Activated T-helper 2 cell treated with anti-CD3 and anti-CD28 coated beads, Interferon-gamma antibody, Interleukin-2, Interleukin-4, amounts not matched to agents 10 μg/mL and 5 μg/mL and 100 μg/mL, durations not matched to agents 14 hours and 24 hours and 36 hours (primary cell): ENCODE data around the gene HSDL2. TPM values are rescaled to one million over a fixed set of nuclear protein-coding genes. Genes with fewer than 3 reads are reported as not detected.

ENCODE experiments used
- DNase-seq: peaks from one replicate; pipeline ENCODE4 v3.0.0; 2021; ENCODE audit warnings: low spot score
- H3K27ac Mint-ChIP-seq: one replicate; pipeline ENCODE4 v1.8.0; 2021; ENCODE audit warnings: mixed read lengths
- H3K27me3 Mint-ChIP-seq: one replicate; pipeline ENCODE4 v1.8.0; 2021; ENCODE audit warnings: low read depth, mixed read lengths
- H3K36me3 Mint-ChIP-seq: one replicate; pipeline ENCODE4 v1.8.0; 2021; ENCODE audit warnings: low read depth, mixed read lengths
- H3K4me1 Mint-ChIP-seq: one replicate; pipeline ENCODE4 v1.8.0; 2021; ENCODE audit warnings: low read depth, mixed read lengths
- H3K4me3 Mint-ChIP-seq: one replicate; pipeline ENCODE4 v1.8.0; 2021; ENCODE audit warnings: low read depth, mild to moderate bottlenecking, moderate library complexity, mixed read lengths
- H3K9me3 Mint-ChIP-seq: one replicate; pipeline ENCODE4 v1.8.0; 2021; ENCODE audit warnings: mixed read lengths
- intact Hi-C: fragments of 100-400 bp; cut with micrococcal nuclease; formaldehyde crosslinking; loops from one replicate; pipeline ENCODE4 v1.15.1; 2023
- total RNA-seq: library from RNA; stranded (reverse); gene quantifications from 2 replicates; pipeline ENCODE4 v1.2.3, GENCODE V29; 2022

HSDL2 gene
- total RNA-seq, 1 donor from 2014 or later = 21.8 TPM

DNA sequence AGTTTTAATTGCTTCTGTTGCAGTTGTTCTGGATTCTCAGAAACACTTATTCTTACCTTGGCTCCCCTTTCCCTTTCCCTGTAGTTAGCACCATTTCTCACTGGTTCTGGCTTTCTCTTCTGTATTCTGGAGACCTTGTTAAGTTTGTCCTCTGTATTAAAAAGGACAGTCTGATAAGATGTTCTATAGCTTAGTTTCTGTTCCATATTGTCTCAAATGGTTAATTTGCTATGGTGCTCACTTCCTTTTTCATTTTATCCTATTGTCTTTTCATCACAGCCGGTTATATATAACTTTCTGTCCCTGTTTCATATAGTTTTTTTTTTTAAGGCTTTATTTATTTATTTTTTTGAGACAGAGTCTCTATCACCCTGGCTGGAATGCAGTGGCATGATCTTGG, 65.3 kb downstream of the HSDL2 start:
- H3K9me3 Mint-ChIP-seq = no peaks in the 10 kb centered on the region
- no peak overlapping the region for H3K4me3 Mint-ChIP-seq
- peaks cover 2% of the 10 kb centered on the region for H3K4me1 Mint-ChIP-seq

DNA sequence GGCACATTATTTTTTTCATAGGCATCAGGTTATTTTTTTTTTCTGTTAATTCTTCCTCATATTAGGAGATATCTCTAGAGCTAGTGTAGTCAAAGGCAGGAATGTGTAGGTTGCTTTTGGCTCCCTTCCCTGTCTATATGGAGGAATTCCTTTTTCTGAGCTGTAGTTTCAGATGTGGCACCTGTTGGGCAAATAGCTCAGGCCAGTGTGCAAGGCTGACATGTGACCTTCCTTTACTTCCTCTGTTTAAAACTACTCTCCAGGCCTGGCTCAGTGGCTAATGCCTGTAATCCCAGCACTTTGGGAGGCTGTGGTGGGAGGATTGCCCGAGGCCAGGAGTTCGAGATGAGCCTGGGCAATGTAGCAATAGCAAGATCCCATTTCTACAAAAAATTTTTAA, 66.2 kb downstream of the HSDL2 start:
- DNase-seq = no peak
- Mint-ChIP-seq H3K4me3 (no peak overlapping the region), H3K4me1 (peaks cover 2% of the 10 kb centered on the region), H3K27ac (no peak overlapping the region), H3K9me3 (no peaks in the 10 kb centered on the region), H3K27me3 (no peaks in the 10 kb centered on the region), H3K36me3 (no peaks in the 10 kb centered on the region)
- intact Hi-C loops = no loop called here

More for the DNA sequence above, 65.3 kb downstream of the HSDL2 start:
- DNase-seq = no peak
- intact Hi-C loops = no loop called here
- Mint-ChIP-seq H3K27ac (no peak overlapping the region), H3K27me3 (no peaks in the 10 kb centered on the region), H3K36me3 (no peaks in the 10 kb centered on the region)

- no peak for DNase-seq
- no peak overlapping the region for H3K27ac Mint-ChIP-seq
- no peaks in the 10 kb centered on the region for H3K9me3 Mint-ChIP-seq
- H3K36me3 Mint-ChIP-seq = no peaks in the 10 kb centered on the region
- peaks cover 2% of the 10 kb centered on the region for H3K4me1 Mint-ChIP-seq
- H3K4me3 Mint-ChIP-seq = no peak overlapping the region
- H3K27me3 Mint-ChIP-seq = no peaks in the 10 kb centered on the region
- intact Hi-C loops = no loop called here
Observed at GRCh38 chr9:112446526-112446925, 66.6 kb downstream of the HSDL2 start.

DNA sequence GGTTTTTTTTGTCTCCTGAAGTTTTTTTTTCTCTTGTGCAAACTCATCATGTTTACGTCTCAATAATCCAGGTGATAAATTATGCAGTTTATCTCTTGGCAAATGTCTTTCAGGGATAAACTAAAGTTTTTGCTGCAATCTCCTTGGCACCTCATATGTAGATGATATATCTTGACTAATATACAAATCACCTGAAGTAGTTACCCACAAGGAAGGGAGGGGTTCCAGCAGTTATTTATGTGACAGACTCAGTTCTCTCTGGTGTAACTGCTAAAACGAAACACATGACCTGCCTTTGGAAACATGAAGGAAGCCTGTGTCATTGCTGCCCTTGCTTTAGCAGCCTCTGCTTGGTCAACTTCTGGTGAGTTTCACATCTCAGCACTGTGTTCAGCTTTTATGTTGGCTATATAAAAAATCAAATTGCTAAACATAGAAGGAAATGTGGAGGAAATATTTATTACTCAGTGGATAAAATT, 67.4 kb downstream of the HSDL2 start:
- H3K27ac Mint-ChIP-seq = no peak overlapping the region
- no peaks in the 10 kb centered on the region for H3K9me3 Mint-ChIP-seq
- no peak for DNase-seq
- H3K27me3 Mint-ChIP-seq = no peaks in the 10 kb centered on the region
- H3K36me3 Mint-ChIP-seq = no peaks in the 10 kb centered on the region
- H3K4me3 Mint-ChIP-seq = no peak overlapping the region
- intact Hi-C loops = no loop called here
- H3K4me1 Mint-ChIP-seq = peaks cover 2% of the 10 kb centered on the region

GRCh38 chr9:112462855-112463254, 82.9 kb downstream of the HSDL2 start:
- no peaks in the 10 kb centered on the region for H3K4me1 Mint-ChIP-seq
- no peak overlapping the region for H3K27ac Mint-ChIP-seq
- peaks cover 42% of the 10 kb centered on the region for H3K36me3 Mint-ChIP-seq
- H3K4me3 Mint-ChIP-seq = no peak overlapping the region
- H3K27me3 Mint-ChIP-seq = no peaks in the 10 kb centered on the region
- H3K9me3 Mint-ChIP-seq = peaks cover 7% of the 10 kb centered on the region
- intact Hi-C loops = no loop called here
- no peak for DNase-seq

GRCh38 chr9:112465352-112465751, 85.4 kb downstream of the HSDL2 start:
- no peaks in the 10 kb centered on the region for H3K4me1 Mint-ChIP-seq
- H3K9me3 Mint-ChIP-seq = peaks cover 7% of the 10 kb centered on the region
- DNase-seq = no peak
- no peak overlapping the region for H3K4me3 Mint-ChIP-seq
- H3K36me3 Mint-ChIP-seq = peaks cover 25% of the 10 kb centered on the region
- H3K27me3 Mint-ChIP-seq = no peaks in the 10 kb centered on the region
- H3K27ac Mint-ChIP-seq = no peak overlapping the region
- intact Hi-C loops = no loop called here

GRCh38 chr9:112472996-112473395, 93.1 kb downstream of the HSDL2 start:
- intact Hi-C loops = no loop called here
- no peak for DNase-seq
- no peak overlapping the region for H3K4me3 Mint-ChIP-seq
- H3K36me3 Mint-ChIP-seq = peaks cover 27% of the 10 kb centered on the region
- no peaks in the 10 kb centered on the region for H3K27me3 Mint-ChIP-seq
- H3K27ac Mint-ChIP-seq = no peak overlapping the region
- H3K4me1 Mint-ChIP-seq = no peaks in the 10 kb centered on the region
- H3K9me3 Mint-ChIP-seq = peaks cover 5% of the 10 kb centered on the region

GRCh38 chr9:112473986-112474385, 94.1 kb downstream of the HSDL2 start:
- Mint-ChIP-seq H3K4me1 (no peaks in the 10 kb centered on the region), H3K27me3 (no peaks in the 10 kb centered on the region), H3K4me3 (no peak overlapping the region), H3K9me3 (peaks cover 9% of the 10 kb centered on the region), H3K27ac (no peak overlapping the region), H3K36me3 (peaks cover 31% of the 10 kb centered on the region)
- no peak for DNase-seq
- intact Hi-C loops = no loop called here

- DNase-seq = no peak
- H3K27me3 Mint-ChIP-seq = no peaks in the 10 kb centered on the region
- no peak overlapping the region for H3K27ac Mint-ChIP-seq
- intact Hi-C loops = no loop called here
- peaks cover 31% of the 10 kb centered on the region for H3K36me3 Mint-ChIP-seq
- H3K4me1 Mint-ChIP-seq = no peaks in the 10 kb centered on the region
- no peak overlapping the region for H3K4me3 Mint-ChIP-seq
- peaks cover 9% of the 10 kb centered on the region for H3K9me3 Mint-ChIP-seq
Observed at GRCh38 chr9:112475318-112475717, 95.4 kb downstream of the HSDL2 start.

GRCh38 chr9:112477330-112477729, 97.4 kb downstream of the HSDL2 start:
- intact Hi-C loops = no loop called here
- Mint-ChIP-seq H3K4me3 (no peak overlapping the region), H3K9me3 (peaks cover 9% of the 10 kb centered on the region), H3K4me1 (no peaks in the 10 kb centered on the region), H3K27me3 (no peaks in the 10 kb centered on the region), H3K36me3 (peaks cover 31% of the 10 kb centered on the region), H3K27ac (no peak overlapping the region)
- DNase-seq = no peak

GRCh38 chr9:112479221-112479620, 99.3 kb downstream of the HSDL2 start:
- intact Hi-C loops = no loop called here
- no peak overlapping the region for H3K4me3 Mint-ChIP-seq
- H3K27ac Mint-ChIP-seq = no peak overlapping the region
- H3K27me3 Mint-ChIP-seq = no peaks in the 10 kb centered on the region
- H3K36me3 Mint-ChIP-seq = peaks cover 27% of the 10 kb centered on the region
- DNase-seq = no peak
- H3K4me1 Mint-ChIP-seq = no peaks in the 10 kb centered on the region
- H3K9me3 Mint-ChIP-seq = peaks cover 9% of the 10 kb centered on the region

DNA sequence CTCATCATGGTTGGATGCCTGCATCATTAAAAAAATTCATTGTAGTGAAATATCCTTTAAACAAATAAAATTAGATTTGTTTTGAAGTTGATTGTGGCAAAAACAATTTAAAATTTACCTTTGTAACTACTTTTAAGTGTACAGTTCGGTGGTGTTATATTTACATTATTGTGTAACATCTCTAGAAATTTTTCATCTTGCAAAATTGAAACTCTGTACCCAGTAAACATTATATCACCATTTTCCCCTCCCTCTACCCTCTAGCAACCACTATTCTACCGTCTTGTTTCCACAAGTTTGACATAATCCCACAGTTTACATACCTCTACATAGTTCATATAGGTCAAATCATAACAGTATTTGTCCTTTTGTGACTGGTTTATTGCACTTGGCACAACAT, 104.7 kb downstream of the HSDL2 start:
- Mint-ChIP-seq H3K27ac (no peak overlapping the region), H3K27me3 (no peaks in the 10 kb centered on the region), H3K4me3 (no peak overlapping the region), H3K4me1 (peaks cover 26% of the 10 kb centered on the region), H3K9me3 (no peaks in the 10 kb centered on the region), H3K36me3 (peaks cover 3% of the 10 kb centered on the region)
- DNase-seq = no peak
- intact Hi-C loops = loop anchor here (5.0 to 10.0 kb wide), 4 partner anchors 268 to 738 kb away; partner anchors contain the start of genes FKBP15, SLC31A1 and SNX30

DNA sequence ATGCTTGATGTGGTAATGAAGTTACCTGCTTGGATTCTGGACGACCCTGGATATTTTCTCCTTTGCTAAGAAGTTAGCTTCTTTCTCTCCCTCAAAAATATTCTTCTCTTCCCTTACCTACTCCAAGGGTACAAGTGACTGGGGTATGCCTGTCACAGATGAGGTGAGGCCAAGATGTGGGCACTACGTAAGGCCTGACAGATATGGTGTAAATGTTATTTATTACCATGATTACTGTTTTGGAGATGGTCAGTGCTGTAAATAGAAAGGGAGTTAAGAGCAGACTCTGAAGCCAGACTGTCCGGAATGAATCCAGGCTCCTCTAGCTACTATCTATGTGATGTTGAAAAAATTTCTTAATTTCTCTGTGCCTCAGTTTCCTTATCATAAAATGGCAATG, 105.7 kb downstream of the HSDL2 start:
- no peak for DNase-seq
- peaks cover 32% of the 10 kb centered on the region for H3K4me1 Mint-ChIP-seq
- H3K27me3 Mint-ChIP-seq = no peaks in the 10 kb centered on the region
- H3K4me3 Mint-ChIP-seq = peak overlapping the region; percentile 98
- H3K36me3 Mint-ChIP-seq = peaks cover 5% of the 10 kb centered on the region
- H3K27ac Mint-ChIP-seq = no peak overlapping the region
- no peaks in the 10 kb centered on the region for H3K9me3 Mint-ChIP-seq
- intact Hi-C loops = loop anchor here (5.0 to 10.0 kb wide), 4 partner anchors 267 to 737 kb away; partner anchors contain the start of genes FKBP15, SLC31A1 and SNX30
